GM12873 (cell line): Measurements from ENCODE around the gene PIGB.

Source experiments
- TF ChIP-seq, protein P1 (sequence below): IDR thresholded peaks from 2 replicates; pipeline ENCODE4 v1.5.1; 2012; ENCODE audit warnings: low read depth, mild to moderate bottlenecking, moderate library complexity, low read length, control low read depth; ENCODE audit not compliant: insufficient read depth; ENCODE audit errors: missing control alignments

The PIGB gene

GRCh38 chr15:55349282-55349681, 30.3 kb downstream of the PIGB start:
- TF ChIP-seq, protein P1, sequence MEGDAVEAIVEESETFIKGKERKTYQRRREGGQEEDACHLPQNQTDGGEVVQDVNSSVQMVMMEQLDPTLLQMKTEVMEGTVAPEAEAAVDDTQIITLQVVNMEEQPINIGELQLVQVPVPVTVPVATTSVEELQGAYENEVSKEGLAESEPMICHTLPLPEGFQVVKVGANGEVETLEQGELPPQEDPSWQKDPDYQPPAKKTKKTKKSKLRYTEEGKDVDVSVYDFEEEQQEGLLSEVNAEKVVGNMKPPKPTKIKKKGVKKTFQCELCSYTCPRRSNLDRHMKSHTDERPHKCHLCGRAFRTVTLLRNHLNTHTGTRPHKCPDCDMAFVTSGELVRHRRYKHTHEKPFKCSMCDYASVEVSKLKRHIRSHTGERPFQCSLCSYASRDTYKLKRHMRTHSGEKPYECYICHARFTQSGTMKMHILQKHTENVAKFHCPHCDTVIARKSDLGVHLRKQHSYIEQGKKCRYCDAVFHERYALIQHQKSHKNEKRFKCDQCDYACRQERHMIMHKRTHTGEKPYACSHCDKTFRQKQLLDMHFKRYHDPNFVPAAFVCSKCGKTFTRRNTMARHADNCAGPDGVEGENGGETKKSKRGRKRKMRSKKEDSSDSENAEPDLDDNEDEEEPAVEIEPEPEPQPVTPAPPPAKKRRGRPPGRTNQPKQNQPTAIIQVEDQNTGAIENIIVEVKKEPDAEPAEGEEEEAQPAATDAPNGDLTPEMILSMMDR = no peak

DNA sequence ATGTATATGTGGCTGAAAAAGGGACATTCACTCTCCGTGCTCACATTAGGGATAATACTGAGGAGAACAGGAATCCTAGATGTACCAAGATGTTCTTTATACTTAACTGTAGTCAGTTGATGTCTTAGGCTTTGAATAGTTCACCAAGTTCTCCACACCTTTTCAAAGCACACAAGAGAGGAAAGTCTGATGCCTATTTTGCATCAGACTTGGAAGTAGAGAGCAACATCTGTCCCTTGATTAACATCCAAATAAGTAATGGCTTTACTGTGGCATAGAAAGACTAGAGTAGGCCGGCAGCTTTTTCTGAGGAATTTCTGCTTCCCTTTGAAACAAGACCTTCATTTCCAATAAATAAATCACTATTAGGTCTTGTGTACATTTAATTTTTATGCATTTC, 34.0 kb downstream of the PIGB start:
- TF ChIP-seq, protein P1 = no peak

DNA sequence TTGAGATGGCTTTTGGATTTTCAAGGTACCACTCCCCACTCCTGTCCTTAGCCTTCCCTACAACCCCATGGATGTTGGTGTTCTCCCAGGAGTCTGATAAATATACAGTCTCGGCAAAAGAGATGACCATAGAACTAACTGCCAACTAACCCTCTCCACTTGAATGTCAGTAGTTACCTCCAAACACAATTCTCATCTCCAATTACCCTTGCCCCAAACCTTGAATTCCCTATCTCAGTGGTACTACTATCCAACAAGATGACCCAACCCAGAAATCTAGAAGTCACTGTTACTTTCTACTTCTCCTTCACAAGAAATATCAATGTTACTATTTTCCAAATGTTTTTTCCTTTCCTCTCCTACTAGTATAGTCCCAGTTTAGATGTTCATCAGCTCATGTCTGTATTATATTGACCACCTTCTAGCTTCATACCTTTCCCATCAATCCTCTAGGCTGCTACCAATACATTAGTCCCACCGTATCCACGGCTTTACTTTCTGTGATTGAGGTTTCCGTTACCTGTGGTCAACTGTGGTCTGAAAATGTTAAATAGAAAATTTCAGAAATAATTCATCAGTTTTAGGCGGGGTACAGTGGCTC, 38.1 kb downstream of the PIGB start:
- TF ChIP-seq, protein P1 = no peak

- TF ChIP-seq, protein P1 = no peak
Measured at GRCh38 chr15:55357774-55358173, 38.8 kb downstream of the PIGB start.

DNA sequence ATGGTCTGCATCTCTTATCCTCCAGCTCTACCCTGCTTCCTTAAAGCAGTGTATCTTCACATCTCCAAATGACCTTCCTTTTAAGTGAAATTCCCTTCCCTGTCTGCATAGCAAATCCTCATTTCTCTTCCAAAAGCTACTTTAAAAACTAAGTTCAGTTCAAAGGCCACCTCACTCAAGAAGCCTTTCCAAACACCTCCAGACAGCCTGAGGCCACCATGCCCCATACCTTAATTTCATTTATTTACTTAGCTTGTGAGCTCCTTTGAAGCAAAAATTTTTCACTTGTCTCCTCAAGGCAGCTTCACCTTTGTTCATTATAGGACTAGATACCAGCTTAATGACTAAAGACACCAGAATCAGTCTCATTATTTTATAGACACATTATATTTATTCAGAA, 39.4 kb downstream of the PIGB start:
- TF ChIP-seq, protein P1 = no peak

GRCh38 chr15:55360256-55360655, 41.2 kb downstream of the PIGB start:
- TF ChIP-seq, protein P1 = no peak

GRCh38 chr15:55361048-55361447, 42.0 kb downstream of the PIGB start:
- TF ChIP-seq, protein P1 = no peak
